ENCODE data around the gene DCC. TPM values are rescaled to one million over a fixed set of nuclear protein-coding genes. Genes with fewer than 3 reads are reported as not detected.

Gene DCC
- total and polyA plus RNA-seq, 9 of the 15 experiments (the other 6 are each of a cell fraction or from before 2014, with no cell fraction given): not detected

GRCh38 chr18:52615943-52616342 lies 275.9 kb downstream of the DCC start:
- intact Hi-C loops (cut with micrococcal nuclease) (no loop called here), in situ Hi-C loops (cut with MboI) (no loop called here)
- Histone ChIP-seq H3K27ac (ENCODE audit: extremely low read depth, low read depth, low read length) (no peak overlapping the region), H2AFZ (ENCODE audit: low read depth, low read length) (no peak overlapping the region), H3K9ac (ENCODE audit: insufficient read depth in 1 of 2, low read depth in 2 of 2, low read length in 2 of 2) (no peak overlapping the region), H3K4me1 (replicated peaks in 1 of 2; ENCODE audit: control insufficient read depth in 2 of 2, insufficient read depth in 2 of 2, low read length in 2 of 2) (no peaks in the 10 kb centered on the region), H3K27me3 (ENCODE audit: control insufficient read depth in 2 of 2, insufficient read depth in 2 of 2, low read length in 2 of 2) (no peaks in the 10 kb centered on the region), H3K9me1 (ENCODE audit: control insufficient read depth, insufficient read depth, low read length) (no peaks in the 10 kb centered on the region), H3K4me2 (ENCODE audit: insufficient read depth, low read length) (no peak overlapping the region), H3K4me3 (no peak overlapping the region), H3K9me3 (replicated peaks; ENCODE audit: control insufficient read depth, insufficient read depth, low read depth, low read length) (no peaks in the 10 kb centered on the region), H3K79me2 (ENCODE audit: control insufficient read depth, insufficient read depth, low read length) (no peaks in the 10 kb centered on the region), H3K36me3 (ENCODE audit: control insufficient read depth, insufficient read depth, low read length) (no peaks in the 10 kb centered on the region), H4K20me1 (replicated peaks; ENCODE audit: control insufficient read depth, insufficient read depth, low read length) (no peaks in the 10 kb centered on the region)
- TF ChIP-seq GTF2A2 (tag; IDR thresholded peaks at IDR 0.05) (no peak), CSDE1 (IDR thresholded peaks at IDR 0.05) (no peak), POLR2B (IDR thresholded peaks at IDR 0.05; ENCODE audit: low read depth, partially characterized antibody) (no peak), ESRRA (IDR thresholded peaks at IDR 0.05; ENCODE audit: borderline replicate concordance, low read depth) (no peak), ZNF780A (CRISPR knock-in tag; IDR thresholded peaks at IDR 0.05) (no peak), ZNF324 (CRISPR knock-in tag; IDR thresholded peaks at IDR 0.05) (no peak), NUFIP1 (IDR thresholded peaks at IDR 0.05; ENCODE audit: partially characterized antibody) (no peak), FOXP4 (CRISPR knock-in tag; IDR thresholded peaks at IDR 0.05; ENCODE audit: borderline replicate concordance) (no peak), CHD1 (IDR thresholded peaks at IDR 0.05; ENCODE audit: low read length) (no peak), MITF (IDR thresholded peaks at IDR 0.05) (no peak), MECOM (CRISPR knock-in tag; IDR thresholded peaks at IDR 0.05) (no peak)
- no peak for ATAC-seq
- DNase-seq (ENCODE audit: extremely low read depth in 1 of 4, low spot score in 3 of 4): no peak
- ChIA-PET CTCF (ENCODE audit: low intra/inter-chr PET ratio) (no interaction called here), POLR2A (no interaction called here)
- WGBS (ENCODE audit: insufficient coverage, low coverage, missing lambda C conversion rate): 0% methylated on average over 3 of the region's 3 CpGs
- no TSS peak for BruUV-seq (replicated peaks)
- FAIRE-seq: no peak

Data from K562 (cell line).